ENCODE measurements around the gene HFE. TPM values are rescaled to one million over a fixed set of nuclear protein-coding genes. Genes with fewer than 3 reads are reported as not detected.
A peak's percentile ranks its signal among the peaks of the same experiment; 100 is the strongest.

HFE gene
- total RNA-seq, 2 experiments from 2014 or later = 1.0 to 1.4 TPM

GRCh38 chr6:26097268-26097875, 10.1 kb downstream of the HFE start:
- no peaks in the 10 kb centered on the region for H3K27me3 Mint-ChIP-seq
- no peak overlapping the region for H3K4me3 Mint-ChIP-seq
- intact Hi-C loops (cut with micrococcal nuclease) = loop anchor here (1.0 kb wide), 1 partner anchor 31 kb away; no protein-coding TSS in a partner anchor
- no peaks in the 10 kb centered on the region for H3K36me3 Mint-ChIP-seq
- ChIA-PET CTCF (interaction anchor here (0.7 to 17.1 kb wide), 21 partner anchors 10 to 105 kb away, joined by 3 to 478 read pairs (median 6); partner anchors contain the start of gene HFE), POLR2A (interaction anchor here (1.3 kb wide), 1 partner anchor 34 kb away, joined by 3 read pairs; no protein-coding TSS in a partner anchor)
- peak; percentile 72 for DNase-seq
- H3K4me1 Mint-ChIP-seq (ENCODE audit: low read depth) = peaks cover 4% of the 10 kb centered on the region
- H3K27ac Mint-ChIP-seq = no peak overlapping the region
- no peaks in the 10 kb centered on the region for H3K9me3 Mint-ChIP-seq

GRCh38 chr6:26103141-26103769, 16.0 kb downstream of the HFE start:
- Mint-ChIP-seq H3K36me3 (peaks cover 3% of the 10 kb centered on the region), H3K9me3 (no peaks in the 10 kb centered on the region), H3K27me3 (peaks cover 3% of the 10 kb centered on the region), H3K27ac (peak overlapping the region; percentile 93), H3K4me3 (peak overlapping the region; percentile 80), H3K4me1 (ENCODE audit: low read depth) (peaks cover 18% of the 10 kb centered on the region)
- intact Hi-C loops (cut with micrococcal nuclease) = loop anchor here (1.0 to 2.0 kb wide), 3 partner anchors 46 to 76 kb away; a partner anchor contains a TSS
- ChIA-PET POLR2A (interaction anchor here (0.6 to 3.3 kb wide), 16 partner anchors 12 to 113 kb away, joined by 3 to 95 read pairs (median 6); partner anchors contain the start of gene HFE), CTCF (interaction anchor here (0.7 to 3.5 kb wide), 6 partner anchors 20 to 77 kb away, joined by 3 to 28 read pairs (median 3); a partner anchor contains a TSS)
- DNase-seq = no peak

GRCh38 chr6:26103770-26104456, 16.7 kb downstream of the HFE start:
- ChIA-PET POLR2A (interaction anchor here (0.6 to 3.3 kb wide), 26 partner anchors 10 to 131 kb away, joined by 3 to 95 read pairs (median 4); partner anchors contain the start of gene HFE), CTCF (interaction anchor here (0.7 to 3.5 kb wide), 7 partner anchors 19 to 78 kb away, joined by 3 to 28 read pairs (median 3); a partner anchor contains a TSS)
- H3K27me3 Mint-ChIP-seq = peaks cover 3% of the 10 kb centered on the region
- peak overlapping the region; percentile 80 for H3K4me3 Mint-ChIP-seq
- peaks cover 3% of the 10 kb centered on the region for H3K36me3 Mint-ChIP-seq
- peaks cover 18% of the 10 kb centered on the region for H3K4me1 Mint-ChIP-seq (ENCODE audit: low read depth)
- H3K9me3 Mint-ChIP-seq = no peaks in the 10 kb centered on the region
- peak overlapping the region; percentile 93 for H3K27ac Mint-ChIP-seq
- intact Hi-C loops (cut with micrococcal nuclease) = loop anchor here (1.0 to 2.0 kb wide), 4 partner anchors 19 to 77 kb away; a partner anchor contains a TSS
- DNase-seq = peak; percentile 93

GRCh38 chr6:26104457-26105108, 17.4 kb downstream of the HFE start:
- POLR2A ChIA-PET = interaction anchor here (0.6 to 3.3 kb wide), 19 partner anchors 10 to 130 kb away, joined by 3 to 95 read pairs (median 5); partner anchors contain the start of gene HFE
- CTCF ChIA-PET = interaction anchor here (0.8 to 3.5 kb wide), 6 partner anchors 15 to 78 kb away, joined by 3 to 28 read pairs (median 3); no protein-coding TSS in a partner anchor
- Mint-ChIP-seq H3K36me3 (peaks cover 3% of the 10 kb centered on the region), H3K27me3 (peaks cover 3% of the 10 kb centered on the region), H3K27ac (peak overlapping the region; percentile 93), H3K4me1 (ENCODE audit: low read depth) (peaks cover 18% of the 10 kb centered on the region), H3K4me3 (peak overlapping the region; percentile 80), H3K9me3 (no peaks in the 10 kb centered on the region)
- DNase-seq = peak; percentile 30
- intact Hi-C loops (cut with micrococcal nuclease) = loop anchor here (1.0 kb wide), 1 partner anchor 19 kb away; a partner anchor contains a TSS

GRCh38 chr6:26105109-26105730, 18.0 kb downstream of the HFE start:
- Mint-ChIP-seq H3K36me3 (peaks cover 3% of the 10 kb centered on the region), H3K4me1 (ENCODE audit: low read depth) (peaks cover 18% of the 10 kb centered on the region), H3K9me3 (no peaks in the 10 kb centered on the region), H3K27me3 (peaks cover 3% of the 10 kb centered on the region), H3K27ac (no peak overlapping the region), H3K4me3 (no peak overlapping the region)
- ChIA-PET CTCF (interaction anchor here (0.8 to 3.5 kb wide), 2 partner anchors 15 to 41 kb away, joined by 3 to 28 read pairs; no protein-coding TSS in a partner anchor), POLR2A (interaction anchor here (1.1 to 3.3 kb wide), 7 partner anchors 20 to 129 kb away, joined by 3 to 95 read pairs (median 5); a partner anchor contains a TSS)
- no peak for DNase-seq
- intact Hi-C loops (cut with micrococcal nuclease) = no loop called here

GRCh38 chr6:26105842-26106241, 18.6 kb downstream of the HFE start:
- intact Hi-C loops (cut with micrococcal nuclease) = no loop called here
- DNase-seq = no peak
- POLR2A ChIA-PET = interaction anchor here (3.3 kb wide), 1 partner anchor 19 kb away, joined by 95 read pairs; a partner anchor contains a TSS
- peaks cover 3% of the 10 kb centered on the region for H3K36me3 Mint-ChIP-seq
- no peak overlapping the region for H3K27ac Mint-ChIP-seq
- H3K4me1 Mint-ChIP-seq (ENCODE audit: low read depth) = peaks cover 18% of the 10 kb centered on the region
- no peak overlapping the region for H3K4me3 Mint-ChIP-seq
- peaks cover 3% of the 10 kb centered on the region for H3K27me3 Mint-ChIP-seq
- H3K9me3 Mint-ChIP-seq = no peaks in the 10 kb centered on the region
- CTCF ChIA-PET = interaction anchor here (3.5 kb wide), 1 partner anchor 42 kb away, joined by 28 read pairs; no protein-coding TSS in a partner anchor

- H3K4me3 Mint-ChIP-seq = no peak overlapping the region
- no peak for DNase-seq
- intact Hi-C loops (cut with micrococcal nuclease) = no loop called here
- CTCF ChIA-PET = interaction anchor here (1.0 to 1.3 kb wide), 2 partner anchors 9 to 10 kb away, joined by 3 read pairs; no protein-coding TSS in a partner anchor
- POLR2A ChIA-PET = interaction anchor here (1.1 to 2.7 kb wide), 2 partner anchors 16 to 91 kb away, joined by 3 to 8 read pairs; a partner anchor contains a TSS
- no peaks in the 10 kb centered on the region for H3K9me3 Mint-ChIP-seq
- H3K27ac Mint-ChIP-seq = no peak overlapping the region
- peaks cover 3% of the 10 kb centered on the region for H3K36me3 Mint-ChIP-seq
- H3K4me1 Mint-ChIP-seq (ENCODE audit: low read depth) = peaks cover 16% of the 10 kb centered on the region
- peaks cover 3% of the 10 kb centered on the region for H3K27me3 Mint-ChIP-seq
Measured at GRCh38 chr6:26107935-26108334, 20.7 kb downstream of the HFE start.

GRCh38 chr6:26109772-26110171, 22.5 kb downstream of the HFE start:
- no peaks in the 10 kb centered on the region for H3K9me3 Mint-ChIP-seq
- H3K27ac Mint-ChIP-seq = no peak overlapping the region
- no peak for DNase-seq
- no peak overlapping the region for H3K4me3 Mint-ChIP-seq
- no peaks in the 10 kb centered on the region for H3K4me1 Mint-ChIP-seq (ENCODE audit: low read depth)
- ChIA-PET POLR2A (interaction anchor here (1.3 kb wide), 1 partner anchor 16 kb away, joined by 3 read pairs; no protein-coding TSS in a partner anchor), CTCF (interaction anchor here (1.2 kb wide), 1 partner anchor 45 kb away, joined by 5 read pairs; no protein-coding TSS in a partner anchor)
- no peaks in the 10 kb centered on the region for H3K27me3 Mint-ChIP-seq
- intact Hi-C loops (cut with micrococcal nuclease) = no loop called here
- H3K36me3 Mint-ChIP-seq = no peaks in the 10 kb centered on the region

- H3K36me3 Mint-ChIP-seq = no peaks in the 10 kb centered on the region
- H3K9me3 Mint-ChIP-seq = no peaks in the 10 kb centered on the region
- H3K4me3 Mint-ChIP-seq = no peak overlapping the region
- ChIA-PET POLR2A (interaction anchor here (0.6 to 1.0 kb wide), 2 partner anchors 11 to 51 kb away, joined by 3 to 4 read pairs; no protein-coding TSS in a partner anchor), CTCF (interaction anchor here (1.9 kb wide), 1 partner anchor 16 kb away, joined by 7 read pairs; no protein-coding TSS in a partner anchor)
- H3K4me1 Mint-ChIP-seq (ENCODE audit: low read depth) = peaks cover 6% of the 10 kb centered on the region
- H3K27ac Mint-ChIP-seq = no peak overlapping the region
- DNase-seq = no peak
- no peaks in the 10 kb centered on the region for H3K27me3 Mint-ChIP-seq
- intact Hi-C loops (cut with micrococcal nuclease) = no loop called here
Measured at GRCh38 chr6:26113570-26113969, 26.3 kb downstream of the HFE start.

- no peak overlapping the region for H3K27ac Mint-ChIP-seq
- intact Hi-C loops (cut with micrococcal nuclease) = no loop called here
- ChIA-PET CTCF (no interaction called here), POLR2A (interaction anchor here (0.6 to 1.0 kb wide), 2 partner anchors 12 to 70 kb away, joined by 3 read pairs; a partner anchor contains a TSS)
- no peaks in the 10 kb centered on the region for H3K27me3 Mint-ChIP-seq
- no peaks in the 10 kb centered on the region for H3K36me3 Mint-ChIP-seq
- no peaks in the 10 kb centered on the region for H3K9me3 Mint-ChIP-seq
- peaks cover 6% of the 10 kb centered on the region for H3K4me1 Mint-ChIP-seq (ENCODE audit: low read depth)
- no peak for DNase-seq
- no peak overlapping the region for H3K4me3 Mint-ChIP-seq
Measured at GRCh38 chr6:26115226-26115625, 28.0 kb downstream of the HFE start.

Data from activated CD4-positive, alpha-beta memory T cell treated with anti-CD3 and anti-CD28 coated beads for 36 hours (primary cell).